ENCODE measurements around the gene BMPER. TPM values are rescaled to one million over a fixed set of nuclear protein-coding genes. Genes with fewer than 3 reads are reported as not detected.

Gene BMPER
- polyA plus RNA-seq, 1 donor from 2014 or later, result 2.1 TPM

- H3K36me3 ChIP-seq (ENCODE audit: insufficient read depth, low read length), result no peaks in the 10 kb centered on the region
- H3K9me2 ChIP-seq (ENCODE audit: insufficient read depth, low read length), result no peaks in the 10 kb centered on the region
- no peak overlapping the region for H2AFZ ChIP-seq (ENCODE audit: low read depth, low read length)
- H3K9me3 ChIP-seq (ENCODE audit: low read length), result no peaks in the 10 kb centered on the region
- no peak overlapping the region for H3K27ac ChIP-seq (ENCODE audit: low read length)
- no peak overlapping the region for H3K9ac ChIP-seq (ENCODE audit: low read length)
- no peaks in the 10 kb centered on the region for H3F3A ChIP-seq (ENCODE audit: insufficient read depth, low read length, poor library complexity, severe bottlenecking)
- H4K20me1 ChIP-seq (ENCODE audit: insufficient read depth), result no peaks in the 10 kb centered on the region
- H3K4me3 ChIP-seq (ENCODE audit: low read length), result no peak overlapping the region
- H3K27me3 ChIP-seq (ENCODE audit: insufficient read depth, low read depth, low read length), result no peaks in the 10 kb centered on the region
- TF ChIP-seq CTCF (IDR thresholded peaks at IDR 0.05; ENCODE audit: poor library complexity, severe bottlenecking), result no peak
- TF ChIP-seq EP300 (conservative IDR thresholded peaks at IDR 0.05; ENCODE audit: poor library complexity, severe bottlenecking), result no peak
- no peak for TF ChIP-seq POLR2AphosphoS5 (IDR thresholded peaks at IDR 0.05)
- TF ChIP-seq SMC3 (conservative IDR thresholded peaks at IDR 0.05; ENCODE audit: poor library complexity), result no peak
- TF ChIP-seq TAF1 (IDR thresholded peaks at IDR 0.05; ENCODE audit: low read depth), result no peak
- TF ChIP-seq, protein P1, sequence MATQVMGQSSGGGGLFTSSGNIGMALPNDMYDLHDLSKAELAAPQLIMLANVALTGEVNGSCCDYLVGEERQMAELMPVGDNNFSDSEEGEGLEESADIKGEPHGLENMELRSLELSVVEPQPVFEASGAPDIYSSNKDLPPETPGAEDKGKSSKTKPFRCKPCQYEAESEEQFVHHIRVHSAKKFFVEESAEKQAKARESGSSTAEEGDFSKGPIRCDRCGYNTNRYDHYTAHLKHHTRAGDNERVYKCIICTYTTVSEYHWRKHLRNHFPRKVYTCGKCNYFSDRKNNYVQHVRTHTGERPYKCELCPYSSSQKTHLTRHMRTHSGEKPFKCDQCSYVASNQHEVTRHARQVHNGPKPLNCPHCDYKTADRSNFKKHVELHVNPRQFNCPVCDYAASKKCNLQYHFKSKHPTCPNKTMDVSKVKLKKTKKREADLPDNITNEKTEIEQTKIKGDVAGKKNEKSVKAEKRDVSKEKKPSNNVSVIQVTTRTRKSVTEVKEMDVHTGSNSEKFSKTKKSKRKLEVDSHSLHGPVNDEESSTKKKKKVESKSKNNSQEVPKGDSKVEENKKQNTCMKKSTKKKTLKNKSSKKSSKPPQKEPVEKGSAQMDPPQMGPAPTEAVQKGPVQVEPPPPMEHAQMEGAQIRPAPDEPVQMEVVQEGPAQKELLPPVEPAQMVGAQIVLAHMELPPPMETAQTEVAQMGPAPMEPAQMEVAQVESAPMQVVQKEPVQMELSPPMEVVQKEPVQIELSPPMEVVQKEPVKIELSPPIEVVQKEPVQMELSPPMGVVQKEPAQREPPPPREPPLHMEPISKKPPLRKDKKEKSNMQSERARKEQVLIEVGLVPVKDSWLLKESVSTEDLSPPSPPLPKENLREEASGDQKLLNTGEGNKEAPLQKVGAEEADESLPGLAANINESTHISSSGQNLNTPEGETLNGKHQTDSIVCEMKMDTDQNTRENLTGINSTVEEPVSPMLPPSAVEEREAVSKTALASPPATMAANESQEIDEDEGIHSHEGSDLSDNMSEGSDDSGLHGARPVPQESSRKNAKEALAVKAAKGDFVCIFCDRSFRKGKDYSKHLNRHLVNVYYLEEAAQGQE (IDR thresholded peaks at IDR 0.05; ENCODE audit: borderline replicate concordance), result no peak
- TF ChIP-seq EZH2 (IDR thresholded peaks at IDR 0.05; ENCODE audit: borderline replicate concordance, insufficient read depth, low read length, poor library complexity, severe bottlenecking), result no peak
- TF ChIP-seq RAD21 (conservative IDR thresholded peaks at IDR 0.05), result no peak
- no peak for TF ChIP-seq MXI1 (conservative IDR thresholded peaks at IDR 0.05; ENCODE audit: poor library complexity, severe bottlenecking)
- no peaks in the 10 kb centered on the region for H3K79me2 ChIP-seq (replicated peaks; ENCODE audit: insufficient read depth, low read length)
- H3K4me2 ChIP-seq (ENCODE audit: low read length), result no peak overlapping the region
Measured at GRCh38 chr7:33888166-33888565, 17.2 kb upstream of the BMPER start.

DNA sequence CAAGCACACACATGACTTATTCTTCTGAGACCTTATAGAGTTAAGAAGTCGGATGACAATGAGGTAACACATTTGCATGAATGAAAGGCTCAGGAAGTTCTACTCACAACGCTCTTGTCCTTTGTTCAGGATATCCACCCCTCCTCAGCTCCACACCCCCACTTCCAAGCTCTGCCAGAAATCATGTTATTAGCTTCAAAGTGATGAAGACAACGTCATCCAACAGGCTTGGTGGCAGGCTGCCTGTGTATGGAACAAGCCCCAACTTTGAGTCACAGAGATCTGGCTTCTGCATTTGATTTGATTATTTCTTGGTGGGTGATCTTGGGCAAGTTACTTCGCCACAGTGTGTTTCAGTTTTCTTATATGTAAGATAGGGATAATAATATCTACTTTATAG, 12.4 kb upstream of the BMPER start:
- H3K36me3 ChIP-seq (ENCODE audit: insufficient read depth, low read length), result no peaks in the 10 kb centered on the region
- H3K9ac ChIP-seq (ENCODE audit: low read length), result no peak overlapping the region
- H3K9me2 ChIP-seq (ENCODE audit: insufficient read depth, low read length), result no peaks in the 10 kb centered on the region
- H2AFZ ChIP-seq (ENCODE audit: low read depth, low read length), result no peak overlapping the region
- H3K4me2 ChIP-seq (ENCODE audit: low read length), result no peak overlapping the region
- no peak overlapping the region for H3K27ac ChIP-seq (ENCODE audit: low read length)
- H3K27me3 ChIP-seq (ENCODE audit: insufficient read depth, low read depth, low read length), result no peaks in the 10 kb centered on the region
- H3K4me3 ChIP-seq (ENCODE audit: low read length), result no peak overlapping the region
- no peaks in the 10 kb centered on the region for H3K79me2 ChIP-seq (replicated peaks; ENCODE audit: insufficient read depth, low read length)
- TF ChIP-seq CTCF (IDR thresholded peaks at IDR 0.05; ENCODE audit: poor library complexity, severe bottlenecking) (no peak), TAF1 (IDR thresholded peaks at IDR 0.05; ENCODE audit: low read depth) (no peak), EP300 (conservative IDR thresholded peaks at IDR 0.05; ENCODE audit: poor library complexity, severe bottlenecking) (no peak), EZH2 (IDR thresholded peaks at IDR 0.05; ENCODE audit: borderline replicate concordance, insufficient read depth, low read length, poor library complexity, severe bottlenecking) (no peak)
- TF ChIP-seq, protein P1 (IDR thresholded peaks at IDR 0.05; ENCODE audit: borderline replicate concordance), result no peak
- no peaks in the 10 kb centered on the region for H4K20me1 ChIP-seq (ENCODE audit: insufficient read depth)
- no peaks in the 10 kb centered on the region for H3K9me3 ChIP-seq (ENCODE audit: low read length)
- no peaks in the 10 kb centered on the region for H3F3A ChIP-seq (ENCODE audit: insufficient read depth, low read length, poor library complexity, severe bottlenecking)

Data from neural cell (in vitro differentiated cells).